GM21529 (cell line): ENCODE results near the gene MUC20.
"Not testable (repeated sequence)": the region's sequence is repeated elsewhere in the genome, so short reads cannot be mapped to it uniquely, and the experiment has no call there.

Source experiments
- ATAC-seq: cut with Tn5 transposase; IDR thresholded peaks from one replicate; pipeline ENCODE4 v1.9.1; 2021; ENCODE audit not compliant: unreplicated experiment

The MUC20 gene

DNA sequence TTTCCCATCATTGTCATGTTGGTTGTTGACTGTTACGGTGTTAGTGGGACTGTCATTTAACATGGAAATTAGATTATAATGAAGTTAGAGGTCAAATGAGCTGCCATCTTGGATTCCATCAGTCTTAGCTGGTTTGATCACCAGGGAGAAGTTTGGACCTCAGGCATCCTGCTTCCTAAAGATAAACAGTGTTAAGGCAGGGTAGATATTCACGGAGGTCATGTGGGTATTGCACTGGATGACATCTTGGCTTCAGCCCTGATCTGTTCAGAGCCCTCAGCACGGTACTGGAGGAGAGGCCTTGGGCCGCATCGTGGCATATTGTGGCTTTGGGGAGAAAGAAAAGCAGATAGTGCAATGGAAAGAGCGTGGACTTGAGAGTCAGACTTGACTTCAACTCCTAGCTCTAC lies 11.1 kb upstream of the MUC20 start:
- no peak for ATAC-seq

- ATAC-seq, result not testable (repeated sequence)
Measured at GRCh38 chr3:195710126-195710905, 10.5 kb upstream of the MUC20 start.

GRCh38 chr3:195711091-195711812 lies 9.5 kb upstream of the MUC20 start:
- not testable (repeated sequence) for ATAC-seq

GRCh38 chr3:195711813-195712534 lies 8.8 kb upstream of the MUC20 start:
- no peak for ATAC-seq

DNA sequence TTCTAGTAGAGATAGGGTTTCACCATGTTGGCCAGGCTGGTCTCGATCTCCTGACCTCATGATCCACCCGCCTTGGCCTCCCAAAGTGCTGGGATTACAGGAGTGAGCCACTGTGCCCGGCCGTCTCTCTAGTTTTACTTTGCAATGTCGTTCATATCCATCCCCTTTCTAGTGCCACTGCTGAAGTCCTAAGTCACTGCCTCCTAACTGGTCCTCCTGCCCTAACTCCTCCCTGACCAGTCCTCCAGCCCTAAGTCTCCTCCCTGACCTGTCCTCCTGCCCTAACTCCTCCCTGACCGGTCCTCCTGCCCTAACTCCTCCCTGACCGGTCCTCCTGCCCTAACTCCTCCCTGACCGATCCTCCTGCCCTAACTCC lies 8.3 kb upstream of the MUC20 start:
- not testable (repeated sequence) for ATAC-seq

- not testable (repeated sequence) for ATAC-seq
Measured at GRCh38 chr3:195713150-195713549, 7.6 kb upstream of the MUC20 start.

GRCh38 chr3:195714380-195715011 lies 6.3 kb upstream of the MUC20 start:
- ATAC-seq, result no peak

DNA sequence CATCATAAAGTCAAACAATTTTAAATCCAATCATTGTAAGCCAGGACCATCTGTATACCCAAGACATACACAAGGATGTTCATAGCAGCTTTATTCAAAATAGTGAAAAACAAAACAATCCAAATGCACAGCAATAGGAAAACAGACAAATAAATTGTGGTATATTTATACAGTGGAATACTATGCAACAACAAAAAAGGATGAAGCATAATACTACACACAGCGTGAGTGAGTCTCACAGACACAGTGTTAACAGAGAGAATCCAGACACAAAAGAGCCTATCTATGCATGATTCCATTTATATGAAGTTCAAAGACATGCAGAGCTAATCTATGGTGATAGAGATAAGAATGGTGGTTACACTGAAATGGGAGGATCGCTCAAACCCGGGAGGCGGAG lies 5.6 kb upstream of the MUC20 start:
- ATAC-seq, result no peak

GRCh38 chr3:195715583-195716266 lies 5.1 kb upstream of the MUC20 start:
- ATAC-seq, result no peak

GRCh38 chr3:195717416-195717815 lies 3.4 kb upstream of the MUC20 start:
- no peak for ATAC-seq

DNA sequence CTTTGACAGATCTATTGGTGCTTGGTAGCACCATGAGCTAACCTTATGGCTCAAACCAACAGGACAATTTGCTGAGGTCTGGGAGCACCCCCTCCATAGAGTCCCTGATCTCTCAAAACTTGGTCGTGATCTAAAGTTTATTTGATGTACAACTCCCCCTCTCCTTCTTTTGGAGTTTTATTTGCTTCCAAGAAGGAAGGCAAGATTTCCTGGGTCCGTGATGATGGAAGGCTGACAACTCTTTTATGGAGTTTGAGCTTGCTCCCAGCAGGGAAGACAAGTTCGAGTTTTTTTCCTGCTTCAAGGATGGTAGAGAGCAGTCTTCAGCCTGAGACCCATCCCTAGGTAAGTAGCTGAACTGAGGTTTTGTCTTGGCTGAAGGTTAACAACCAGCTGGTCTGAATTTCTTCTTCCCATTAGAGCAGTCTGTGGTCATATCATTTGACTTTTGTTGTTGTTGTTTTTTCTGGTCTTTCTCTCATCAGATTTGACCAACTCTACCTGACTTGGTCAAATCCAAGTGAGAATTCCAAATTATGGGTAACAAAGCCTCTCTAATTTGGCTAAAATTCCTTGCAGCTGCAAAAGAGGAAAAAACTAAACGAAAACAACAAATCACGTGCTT lies 2.8 kb upstream of the MUC20 start:
- no peak for ATAC-seq

DNA sequence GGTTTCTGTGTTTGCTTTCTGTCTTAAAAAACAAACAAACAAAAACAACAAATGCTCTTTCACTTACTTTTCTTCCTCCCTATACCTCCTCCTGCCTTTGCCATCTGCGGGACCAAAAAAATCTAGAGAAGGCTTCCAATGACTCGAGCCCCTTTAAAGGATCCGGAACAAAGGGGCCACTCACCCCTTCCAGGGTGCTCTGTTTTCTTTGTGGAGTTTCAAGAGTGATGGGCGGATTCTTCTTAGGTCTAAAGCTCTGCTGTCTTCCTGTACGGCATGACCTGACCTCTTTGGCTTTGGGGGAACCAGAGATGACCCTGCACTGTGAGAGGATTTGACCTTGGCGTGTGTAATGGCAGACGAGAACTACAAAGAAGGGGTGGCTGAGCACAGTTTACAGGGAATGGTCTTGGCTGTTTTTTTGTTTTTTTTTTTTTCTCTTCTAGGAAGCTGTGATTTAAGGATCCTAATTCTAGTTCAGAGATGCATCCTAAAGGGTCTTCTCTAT lies 2.2 kb upstream of the MUC20 start:
- ATAC-seq, result no peak

- ATAC-seq, result not testable (repeated sequence)
Measured at GRCh38 chr3:195719514-195720254, 1.1 kb upstream of the MUC20 start.

DNA sequence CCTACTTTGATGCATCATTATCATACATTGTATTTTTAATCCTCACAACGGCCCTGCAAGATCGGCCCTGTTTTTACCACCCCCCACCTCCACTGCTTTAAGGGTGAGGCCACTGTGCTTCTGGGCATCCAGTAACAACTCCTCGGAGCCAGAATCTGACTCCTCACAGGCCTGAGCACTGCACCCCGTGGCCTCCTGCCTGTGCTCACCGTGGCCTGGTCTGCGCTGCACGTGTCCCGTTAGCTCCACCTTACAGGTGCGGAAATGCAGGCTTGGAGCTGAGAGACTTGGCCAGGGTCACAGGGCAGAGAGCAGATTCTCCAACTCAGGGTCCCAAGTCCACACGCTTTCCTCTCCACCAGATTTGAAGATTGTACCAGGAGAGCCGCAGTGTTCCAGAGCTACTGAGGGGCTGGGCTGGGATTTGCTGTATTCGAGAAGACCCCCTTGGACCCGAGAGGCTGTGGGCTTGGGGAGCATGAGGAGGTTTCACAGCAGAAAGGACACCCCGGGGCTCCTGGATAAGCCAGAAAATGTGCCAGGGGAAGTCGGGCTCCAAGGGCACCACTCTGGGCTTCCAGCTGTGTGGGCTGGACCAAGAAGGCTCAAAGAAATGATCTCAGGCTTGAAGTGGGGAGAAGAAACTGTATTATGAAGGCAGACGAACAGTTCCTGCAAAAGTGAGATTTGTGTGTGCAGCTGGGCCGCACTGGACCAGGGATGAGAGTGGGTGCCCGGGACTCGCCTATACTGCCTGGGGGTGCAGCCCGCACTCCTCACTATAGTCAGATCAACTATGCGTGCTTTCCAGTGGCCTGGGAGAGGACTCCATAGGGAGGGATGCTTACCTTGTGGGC lies 1.6 kb downstream of the MUC20 start:
- ATAC-seq, result not testable (repeated sequence)

- not testable (repeated sequence) for ATAC-seq
Measured at GRCh38 chr3:195722996-195723345, 2.2 kb downstream of the MUC20 start.

GRCh38 chr3:195724363-195724762 lies 3.6 kb downstream of the MUC20 start:
- not testable (repeated sequence) for ATAC-seq

- ATAC-seq, result not testable (repeated sequence)
Measured at GRCh38 chr3:195725916-195726740, 5.3 kb downstream of the MUC20 start.
